Testis (tissue), 3 donors: ENCODE results near the gene WFDC10B. TPM values are rescaled to one million over a fixed set of nuclear protein-coding genes. Genes with fewer than 3 reads are reported as not detected.
"Not testable (repeated sequence)": the region's sequence is repeated elsewhere in the genome, so short reads cannot be mapped to it uniquely, and the experiment has no call there.

Source experiments
- DNase-seq: peaks from one replicate; pipeline ENCODE4 v3.0.0-alpha.2; 2019
- H3K27ac ChIP-seq, 2 donors: fragments of 200-600 bp; sonication (generic); one replicate each; pipeline ENCODE4 v1.5.1; 2019
- H3K27me3 ChIP-seq: fragments of 200-600 bp; sonication (generic); one replicate; pipeline ENCODE4 v1.5.1; 2019
- H3K36me3 ChIP-seq: fragments of 200-600 bp; sonication (generic); one replicate; pipeline ENCODE4 v1.5.1; 2017; ENCODE audit warnings: low read depth; ENCODE audit errors: missing control alignments
- H3K4me1 ChIP-seq: fragments of 200-600 bp; sonication (generic); one replicate; pipeline ENCODE4 v1.5.1; 2019
- H3K4me3 ChIP-seq, 2 donors: fragments of 200-600 bp; sonication (generic); one replicate each; pipeline ENCODE4 v1.5.1; 2017 to 2019
- H3K9me3 ChIP-seq: fragments of 200-600 bp; sonication (generic); one replicate; pipeline ENCODE4 v1.5.1; 2017
- POLR2A ChIP-seq: fragments of 450-650 bp; IDR thresholded peaks from one replicate; pipeline ENCODE4 v1.6.1; 2017; ENCODE audit warnings: antibody characterized with exemption, mild to moderate bottlenecking, moderate library complexity
- WGBS, 2 donors: methylation state at CpG; one replicate each; pipeline ENCODE4 v1.1.5; 2018; 5-methylcytosine and 5-hydroxymethylcytosine counted together
- intact Hi-C: fragments of 100-400 bp; cut with DNase I; formaldehyde crosslinking; loops from one replicate; pipeline ENCODE4 v1.15.1; 2023; ENCODE audit warnings: low total_unique reads
- polyA plus RNA-seq: library from polyadenylated mRNA; stranded (reverse); fragments of 350-450 nt; fragmentation: Illumina TruSeq; extraction: RNeasy Lipid Tissue Mini Kit (QIAGEN cat#74804); gene quantifications from one replicate; pipeline ENCODE4 v1.2.3, GENCODE V29; 2014; ENCODE audit warnings: low read depth, low replicate concordance; ENCODE audit not compliant: insufficient read depth
- total RNA-seq, 2 donors: library from RNA; depleted of rRNA; stranded (reverse); fragments of >200 nt; gene quantifications; one replicate each; pipeline ENCODE4 v1.2.3, GENCODE V29; 2016
- TF ChIP-seq, protein P1 (sequence below), 3 experiments: fragments of 450-650 bp in 2 of 3; fragments of 200-600 bp in 1 of 3; sonication (generic) in 1 of 3; IDR thresholded peaks; one replicate each; pipeline ENCODE4 v1.5.1; 2016 to 2019; ENCODE audit warnings: antibody characterized with exemption in 3 of 3, mild to moderate bottlenecking in 2 of 3, moderate library complexity in 1 of 3

Gene WFDC10B
- total and polyA plus RNA-seq, 3 donors from 2014 or later: 1.0 to 4.3 (median 1.2) TPM

DNA sequence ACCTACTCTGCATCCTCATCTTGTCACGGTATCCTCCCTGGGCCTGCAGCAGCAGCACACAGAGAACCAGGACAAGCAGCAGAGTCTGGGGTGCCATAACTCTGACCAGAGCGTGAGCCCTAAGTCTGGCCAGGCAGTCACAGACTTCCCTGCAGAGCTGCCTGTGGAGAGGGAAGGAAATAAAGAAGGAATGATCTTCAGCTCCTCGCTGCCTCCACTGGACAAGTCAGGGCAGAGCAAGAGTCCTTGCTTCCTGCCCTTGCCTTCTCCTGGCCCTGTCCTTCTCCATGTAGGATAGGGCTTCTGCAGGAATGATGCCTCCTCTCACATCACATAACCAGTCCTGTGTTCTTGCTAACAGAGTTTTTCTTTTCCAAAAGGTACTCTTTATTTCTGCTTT is 18.9 kb downstream of the WFDC10B start:
- no peaks in the 10 kb centered on the region for H3K27me3 ChIP-seq
- intact Hi-C loops: no loop called here
- WGBS, 2 donors: 73 to 75% methylated on average over 3 of the region's 3 CpGs
- peak; percentile 20 for DNase-seq
- no peak overlapping the region for H3K27ac ChIP-seq
- H3K4me1 ChIP-seq: no peaks in the 10 kb centered on the region
- TF ChIP-seq, protein P1, sequence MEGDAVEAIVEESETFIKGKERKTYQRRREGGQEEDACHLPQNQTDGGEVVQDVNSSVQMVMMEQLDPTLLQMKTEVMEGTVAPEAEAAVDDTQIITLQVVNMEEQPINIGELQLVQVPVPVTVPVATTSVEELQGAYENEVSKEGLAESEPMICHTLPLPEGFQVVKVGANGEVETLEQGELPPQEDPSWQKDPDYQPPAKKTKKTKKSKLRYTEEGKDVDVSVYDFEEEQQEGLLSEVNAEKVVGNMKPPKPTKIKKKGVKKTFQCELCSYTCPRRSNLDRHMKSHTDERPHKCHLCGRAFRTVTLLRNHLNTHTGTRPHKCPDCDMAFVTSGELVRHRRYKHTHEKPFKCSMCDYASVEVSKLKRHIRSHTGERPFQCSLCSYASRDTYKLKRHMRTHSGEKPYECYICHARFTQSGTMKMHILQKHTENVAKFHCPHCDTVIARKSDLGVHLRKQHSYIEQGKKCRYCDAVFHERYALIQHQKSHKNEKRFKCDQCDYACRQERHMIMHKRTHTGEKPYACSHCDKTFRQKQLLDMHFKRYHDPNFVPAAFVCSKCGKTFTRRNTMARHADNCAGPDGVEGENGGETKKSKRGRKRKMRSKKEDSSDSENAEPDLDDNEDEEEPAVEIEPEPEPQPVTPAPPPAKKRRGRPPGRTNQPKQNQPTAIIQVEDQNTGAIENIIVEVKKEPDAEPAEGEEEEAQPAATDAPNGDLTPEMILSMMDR (IDR thresholded peaks at IDR 0.05): no peak
- no peak for TF ChIP-seq POLR2A
- H3K4me3 ChIP-seq: no peak overlapping the region
- no peaks in the 10 kb centered on the region for H3K9me3 ChIP-seq
- no peaks in the 10 kb centered on the region for H3K36me3 ChIP-seq

DNA sequence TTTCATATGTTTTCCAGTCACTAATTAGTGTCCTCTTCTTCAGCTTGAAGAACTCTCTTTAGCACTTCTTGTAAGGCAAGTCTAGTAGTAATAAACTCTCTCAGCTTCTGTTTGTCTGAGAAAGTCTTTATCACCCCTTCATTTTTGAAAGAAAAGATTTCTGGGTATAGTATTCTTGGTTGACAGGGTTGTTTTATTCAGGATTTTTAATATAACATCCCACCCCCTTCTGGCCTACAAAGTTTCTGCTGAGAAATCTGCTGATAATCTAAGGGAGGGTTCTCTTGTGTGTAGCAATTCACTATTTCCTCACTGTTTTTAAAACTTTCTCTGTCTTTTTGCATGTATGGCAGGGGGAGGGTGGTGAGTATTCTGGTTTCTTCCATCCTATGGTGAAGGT is 25.2 kb downstream of the WFDC10B start:
- no peaks in the 10 kb centered on the region for H3K27me3 ChIP-seq

DNA sequence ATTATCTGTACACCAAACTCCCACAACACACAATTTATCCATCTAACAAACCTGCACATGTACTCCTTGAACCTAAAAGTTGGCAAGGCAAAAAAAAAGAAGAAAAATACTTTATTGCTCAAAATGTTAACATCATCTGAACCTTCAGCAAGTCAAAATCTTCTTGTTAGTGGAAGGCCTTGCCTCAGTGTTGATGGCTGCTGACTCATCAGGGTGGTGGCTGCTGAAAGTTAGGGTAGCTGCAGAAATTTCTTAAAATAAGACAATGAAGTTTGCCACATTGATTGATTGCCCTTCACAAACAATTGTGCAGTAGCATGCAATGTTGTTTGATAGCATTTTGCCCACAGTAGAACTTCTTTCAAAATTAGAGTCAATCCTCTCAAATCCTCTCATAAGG is 32.1 kb downstream of the WFDC10B start:
- DNase-seq: no peak
- Histone ChIP-seq H3K27me3 (no peaks in the 10 kb centered on the region), H3K9me3 (no peaks in the 10 kb centered on the region), H3K27ac (no peak overlapping the region), H3K36me3 (no peaks in the 10 kb centered on the region), H3K4me1 (no peaks in the 10 kb centered on the region), H3K4me3 (no peak overlapping the region)
- intact Hi-C loops: no loop called here
- TF ChIP-seq POLR2A: no peak
- TF ChIP-seq, protein P1 (IDR thresholded peaks at IDR 0.05): no peak

More for the DNA sequence above, 25.2 kb downstream of the WFDC10B start:
- Histone ChIP-seq H3K4me1 (no peaks in the 10 kb centered on the region), H3K27ac (no peak overlapping the region), H3K9me3 (no peaks in the 10 kb centered on the region), H3K36me3 (no peaks in the 10 kb centered on the region), H3K4me3 (no peak overlapping the region)
- intact Hi-C loops: no loop called here
- DNase-seq: no peak
- TF ChIP-seq, protein P1 (IDR thresholded peaks at IDR 0.05): no peak
- no peak for TF ChIP-seq POLR2A

DNA sequence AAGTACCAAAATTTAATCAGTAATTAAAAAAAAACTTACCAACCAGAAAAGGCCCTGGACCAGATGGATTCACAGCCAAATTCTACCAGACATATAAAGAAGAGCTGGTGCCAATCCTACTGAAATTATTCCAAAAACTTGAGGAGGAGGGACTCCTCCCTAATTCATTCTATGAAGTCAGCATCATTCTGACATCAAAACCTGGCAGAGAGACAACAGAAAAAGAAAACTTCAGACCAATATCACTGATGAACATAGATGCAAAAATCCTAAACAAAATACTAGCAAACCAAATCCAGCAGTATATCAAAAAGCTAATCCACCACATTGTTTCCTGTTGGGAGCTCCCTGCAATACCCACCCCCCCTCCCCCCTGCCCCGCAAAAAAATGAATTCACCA is 34.7 kb downstream of the WFDC10B start, which contains the start of gene WFDC11:
Gene WFDC11, minus strand, starts transcription at position 101 of the 400 bp plus-strand sequence. CDS start 19,639 bp downstream, outside the sequence.
- no peak within 1 kb of the TSS for H3K27ac ChIP-seq
- H3K27me3 ChIP-seq: no peaks in the 10 kb centered on the region
- H3K36me3 ChIP-seq: no peaks in the 10 kb centered on the region
- H3K9me3 ChIP-seq: no peaks in the 10 kb centered on the region
- intact Hi-C loops: no loop called here
- no peak for DNase-seq
- 67 to 85% methylated on average over 1 of the region's 1 CpG for WGBS, 2 donors
- TF ChIP-seq POLR2A: no peak
- TF ChIP-seq, protein P1 (IDR thresholded peaks at IDR 0.05): no peak
- no peak within 1 kb of the TSS for H3K4me3 ChIP-seq
- no peaks in the 10 kb centered on the region for H3K4me1 ChIP-seq

DNA sequence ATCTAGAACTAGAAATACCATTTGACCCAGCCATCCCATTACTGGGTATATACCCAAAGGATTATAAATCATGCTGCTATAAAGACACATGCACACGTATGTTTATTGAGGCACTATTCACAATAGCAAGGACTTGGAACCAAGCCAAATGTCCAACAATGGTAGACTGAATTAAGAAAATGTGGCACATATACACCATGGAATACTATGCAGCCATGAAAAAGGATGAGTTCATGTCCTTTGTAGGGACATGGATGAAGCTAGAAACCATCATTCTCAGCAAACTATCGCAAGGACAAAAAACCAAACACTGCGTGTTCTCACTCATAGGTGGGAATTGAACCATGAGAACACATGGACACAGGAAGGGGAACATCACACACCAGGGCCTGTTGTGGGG is 47.8 kb downstream of the WFDC10B start:
- H3K4me3 ChIP-seq, intact Hi-C loops, H3K36me3 ChIP-seq, H3K27ac ChIP-seq, DNase-seq, H3K4me1 ChIP-seq, H3K9me3 ChIP-seq, H3K27me3 ChIP-seq: not testable (repeated sequence)
- 78 to 97% methylated on average over 3 of the region's 3 CpGs for WGBS, 2 donors

DNA sequence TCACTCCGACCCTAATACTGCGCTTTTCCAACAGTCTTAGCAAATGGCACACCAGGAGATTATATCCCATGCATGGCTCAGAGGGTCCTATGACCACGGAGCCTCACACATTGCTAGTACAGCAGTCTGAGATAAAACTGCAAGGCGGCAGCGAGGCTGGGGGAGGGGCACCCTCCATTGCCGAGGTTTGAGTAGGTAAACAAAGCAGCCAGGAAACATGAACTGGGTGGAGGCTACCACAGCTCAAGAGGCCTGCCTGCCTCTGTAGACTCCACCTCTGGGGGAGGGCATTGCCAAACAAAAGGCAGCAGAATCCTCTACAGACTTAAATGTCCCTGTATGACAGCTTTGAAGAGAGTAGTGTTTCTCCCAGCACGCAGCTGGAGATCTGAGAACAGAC is 53.1 kb downstream of the WFDC10B start:
- H3K27ac ChIP-seq, intact Hi-C loops, DNase-seq, H3K4me1 ChIP-seq, H3K4me3 ChIP-seq, H3K9me3 ChIP-seq, H3K36me3 ChIP-seq, H3K27me3 ChIP-seq: not testable (repeated sequence)
- WGBS, 2 donors: 85 to 86% methylated on average over 7 of the region's 7 CpGs
